Naive thymus-derived CD4-positive, alpha-beta T cell (primary cell): ENCODE measurements around the gene TBX15. TPM values are rescaled to one million over a fixed set of nuclear protein-coding genes. Genes with fewer than 3 reads are reported as not detected.

Experiments
- ATAC-seq: fragments of 150-1000 bp; cut with Tn5 transposase; 2 replicates; pipeline ENCODE4 v1.10.0; 2021; ENCODE audit warnings: mild to moderate bottlenecking, moderate library complexity
- CTCF ChIA-PET: fragments of 350-600 bp; sonication (Branson Sonifier 250); formaldehyde crosslinking; loops from one replicate; lab custom pipeline; 2021; ENCODE audit warnings: antibody characterized with exemption; lab: Charles Lee
- POLR2A ChIA-PET: fragments of 350-600 bp; sonication (Branson Sonifier 250); formaldehyde crosslinking; loops from one replicate; lab custom pipeline; 2021; ENCODE audit warnings: antibody characterized with exemption, inconsistent platforms; lab: Charles Lee
- DNase-seq, 9 donors: peaks; one replicate each; pipeline versions ENCODE4 v3.0.0 to v3.0.0-alpha.2; 2020 to 2022; ENCODE audit warnings: mixed read lengths in 1 of 9
- H3K27ac ChIP-seq: one replicate; pipeline ENCODE4 v1.7.0; 2013; ENCODE audit warnings: mild to moderate bottlenecking, low read depth, low read length, moderate library complexity
- H3K27me3 ChIP-seq, 2 donors: one replicate each; pipeline ENCODE4 v1.7.0; 2013; ENCODE audit warnings: low read length in 2 of 2, mild to moderate bottlenecking in 2 of 2, moderate library complexity in 2 of 2; ENCODE audit not compliant: control insufficient read depth in 2 of 2, insufficient read depth in 2 of 2
- H3K36me3 ChIP-seq, 3 experiments: 1 replicate in 2 of 3; 2 replicates in 1 of 3; pipeline ENCODE4 v1.7.0; 2013; ENCODE audit warnings: low read length in 3 of 3, mild to moderate bottlenecking in 3 of 3, moderate library complexity in 1 of 3; ENCODE audit not compliant: insufficient read depth in 3 of 3, control insufficient read depth in 2 of 3
- H3K4me1 ChIP-seq, 2 donors: one replicate each; pipeline ENCODE4 v1.7.0; 2013; ENCODE audit warnings: low read length in 2 of 2, mild to moderate bottlenecking in 2 of 2, moderate library complexity in 1 of 2; ENCODE audit not compliant: control insufficient read depth in 2 of 2, insufficient read depth in 2 of 2
- H3K4me3 ChIP-seq: 2 replicates; pipeline ENCODE4 v1.7.0; 2013; ENCODE audit warnings: mild to moderate bottlenecking, low read length
- H3K9me3 ChIP-seq, 3 experiments: 1 replicate in 2 of 3; 2 replicates in 1 of 3; pipeline ENCODE4 v1.7.0; 2013; ENCODE audit warnings: low read length in 3 of 3; ENCODE audit not compliant: control insufficient read depth in 2 of 3
- H3K27ac Mint-ChIP-seq, 9 donors: one replicate each; pipeline ENCODE4 v1.8.0; 2020 to 2022; ENCODE audit warnings: mixed read lengths in 9 of 9, mild to moderate bottlenecking in 8 of 9, moderate library complexity in 5 of 9, inconsistent platforms in 2 of 9
- H3K27me3 Mint-ChIP-seq, 5 donors: one replicate each; pipeline ENCODE4 v1.8.0; 2021 to 2022; ENCODE audit warnings: mixed read lengths in 5 of 5, mild to moderate bottlenecking in 1 of 5
- H3K36me3 Mint-ChIP-seq, 5 donors: one replicate each; pipeline ENCODE4 v1.8.0; 2020 to 2022; ENCODE audit warnings: mixed read lengths in 5 of 5, mild to moderate bottlenecking in 3 of 5, inconsistent platforms in 1 of 5
- H3K4me1 Mint-ChIP-seq, 7 donors: one replicate each; pipeline ENCODE4 v1.8.0; 2020 to 2022; ENCODE audit warnings: mixed read lengths in 7 of 7, mild to moderate bottlenecking in 3 of 7, inconsistent platforms in 1 of 7
- H3K4me3 Mint-ChIP-seq, 10 donors: one replicate each; pipeline ENCODE4 v1.8.0; 2020 to 2022; ENCODE audit warnings: mild to moderate bottlenecking in 10 of 10, mixed read lengths in 10 of 10, moderate library complexity in 6 of 10, inconsistent platforms in 2 of 10
- H3K9me3 Mint-ChIP-seq, 11 donors: one replicate each; pipeline ENCODE4 v1.8.0; 2020 to 2022; ENCODE audit warnings: mixed read lengths in 11 of 11, mild to moderate bottlenecking in 4 of 11, inconsistent platforms in 1 of 11, moderate library complexity in 1 of 11
- intact Hi-C, 2 donors: fragments of 100-400 bp; cut with micrococcal nuclease; formaldehyde crosslinking; loops; one replicate each; pipeline ENCODE4 v1.15.1; 2023
- polyA plus RNA-seq, 2 donors: library from polyadenylated mRNA; unstranded; fragments of 300-500 nt; fragmentation: Illumina TruSeq; gene quantifications; one replicate each; pipeline ENCODE4 v1.2.3, GENCODE V29; 2021
- total RNA-seq, 6 experiments: library from RNA in 5 of 6; stranded (reverse) in 5 of 6; gene quantifications; 1 replicate in 5 of 6; 2 replicates in 1 of 6; pipeline ENCODE4 v1.2.3 and lab custom pipeline; 2021 to 2026

Gene TBX15
- total and polyA plus RNA-seq, 7 experiments from 2014 or later, result not detected

DNA sequence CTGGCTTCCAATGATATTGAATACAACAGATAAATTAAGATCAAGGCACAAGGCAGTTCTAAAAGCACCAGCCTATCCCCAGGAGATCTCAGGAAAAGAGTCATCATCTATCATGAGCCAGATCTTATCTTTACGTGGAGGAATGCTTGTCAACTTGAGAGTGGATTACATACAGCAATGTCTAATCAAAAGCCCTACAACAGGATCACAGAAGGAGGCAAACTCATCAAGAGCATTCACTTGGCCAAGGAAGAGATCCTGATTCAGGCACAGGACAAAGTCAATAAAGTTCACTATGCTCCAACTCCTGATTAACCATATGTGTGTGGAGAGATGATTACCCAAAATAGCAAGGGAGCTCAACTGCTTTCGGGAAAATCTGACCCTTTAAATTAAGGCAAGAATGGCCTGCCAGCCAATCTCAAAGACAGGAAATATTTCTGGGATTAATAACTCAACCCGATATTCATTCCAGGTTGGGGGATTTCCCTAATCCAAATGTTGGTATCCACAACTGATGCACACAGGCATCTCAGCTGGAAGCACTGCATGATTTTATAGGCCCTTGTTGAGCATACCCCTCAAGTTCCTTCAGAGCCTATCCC lies 33.7 kb downstream of the TBX15 start:
- Mint-ChIP-seq H3K27me3 (peaks cover 0 to 18% (median 8%) of the 10 kb centered on the region in 5 donors), H3K27ac (no peak overlapping the region), H3K4me3 (no peak overlapping the region), H3K9me3 (peaks cover 0 to 17% (median 4%) of the 10 kb centered on the region in 11 donors), H3K4me1 (no peaks in the 10 kb centered on the region), H3K36me3 (peaks cover 0 to 3% (median 0%) of the 10 kb centered on the region in 5 donors)
- no peak overlapping the region for H3K4me3 ChIP-seq
- ATAC-seq, result no peak
- no peaks in the 10 kb centered on the region for H3K9me3 ChIP-seq
- H3K27me3 ChIP-seq, result no peaks in the 10 kb centered on the region
- ChIA-PET CTCF (no interaction called here), POLR2A (no interaction called here)
- H3K27ac ChIP-seq, result no peak overlapping the region
- no peak for DNase-seq
- no peaks in the 10 kb centered on the region for H3K4me1 ChIP-seq
- intact Hi-C loops, result no loop called here
- H3K36me3 ChIP-seq, result no peaks in the 10 kb centered on the region

- no peak for DNase-seq
- H3K4me1 ChIP-seq, result no peaks in the 10 kb centered on the region
- CTCF ChIA-PET, result no interaction called here
- Mint-ChIP-seq H3K4me3 (no peak overlapping the region), H3K9me3 (peaks cover 0 to 15% (median 4%) of the 10 kb centered on the region in 11 donors), H3K27ac (no peak overlapping the region), H3K36me3 (no peaks in the 10 kb centered on the region), H3K4me1 (no peaks in the 10 kb centered on the region), H3K27me3 (peaks cover 0 to 27% (median 7%) of the 10 kb centered on the region in 5 donors)
- no peak for ATAC-seq
- H3K27me3 ChIP-seq, result no peaks in the 10 kb centered on the region
- H3K9me3 ChIP-seq, result no peaks in the 10 kb centered on the region
- no peaks in the 10 kb centered on the region for H3K36me3 ChIP-seq
- H3K27ac ChIP-seq, result no peak overlapping the region
- POLR2A ChIA-PET, result no interaction called here
- no peak overlapping the region for H3K4me3 ChIP-seq
- intact Hi-C loops, result no loop called here
Observed at GRCh38 chr1:118951270-118951936, 36.7 kb downstream of the TBX15 start.

GRCh38 chr1:118949315-118949714 lies 38.8 kb downstream of the TBX15 start:
- Histone ChIP-seq H3K9me3 (no peaks in the 10 kb centered on the region), H3K4me1 (no peaks in the 10 kb centered on the region), H3K27me3 (no peaks in the 10 kb centered on the region), H3K27ac (no peak overlapping the region), H3K36me3 (no peaks in the 10 kb centered on the region), H3K4me3 (no peak overlapping the region)
- ATAC-seq (no peak), DNase-seq (no peak)
- intact Hi-C loops, result no loop called here
- POLR2A ChIA-PET, result no interaction called here
- H3K36me3 Mint-ChIP-seq, result no peaks in the 10 kb centered on the region
- peaks cover 0 to 18% (median 1%) of the 10 kb centered on the region in 11 donors for H3K9me3 Mint-ChIP-seq
- CTCF ChIA-PET, result no interaction called here
- H3K4me1 Mint-ChIP-seq, result no peaks in the 10 kb centered on the region
- H3K27me3 Mint-ChIP-seq, result peaks cover 0 to 27% (median 7%) of the 10 kb centered on the region in 5 donors
- no peak overlapping the region for H3K4me3 Mint-ChIP-seq
- H3K27ac Mint-ChIP-seq, result no peak overlapping the region

- H3K27me3 Mint-ChIP-seq, result peaks cover 0 to 23% (median 7%) of the 10 kb centered on the region in 5 donors
- H3K4me3 ChIP-seq, result no peak overlapping the region
- H3K9me3 Mint-ChIP-seq, result peaks cover 0 to 18% (median 1%) of the 10 kb centered on the region in 11 donors
- POLR2A ChIA-PET, result no interaction called here
- H3K36me3 ChIP-seq, result no peaks in the 10 kb centered on the region
- H3K36me3 Mint-ChIP-seq, result no peaks in the 10 kb centered on the region
- H3K27ac ChIP-seq, result no peak overlapping the region
- no peak for ATAC-seq
- no peaks in the 10 kb centered on the region for H3K4me1 ChIP-seq
- CTCF ChIA-PET, result no interaction called here
- H3K27me3 ChIP-seq, result no peaks in the 10 kb centered on the region
- no peaks in the 10 kb centered on the region for H3K9me3 ChIP-seq
- intact Hi-C loops, result no loop called here
- DNase-seq, result no peak
- H3K27ac Mint-ChIP-seq, result no peak overlapping the region
- no peak overlapping the region for H3K4me3 Mint-ChIP-seq
- no peaks in the 10 kb centered on the region for H3K4me1 Mint-ChIP-seq
Observed at GRCh38 chr1:118948846-118949245, 39.3 kb downstream of the TBX15 start.

GRCh38 chr1:118948351-118948750 lies 39.8 kb downstream of the TBX15 start:
- intact Hi-C loops, result no loop called here
- ChIA-PET POLR2A (no interaction called here), CTCF (no interaction called here)
- H3K4me1 ChIP-seq, result no peaks in the 10 kb centered on the region
- H3K27me3 ChIP-seq, result no peaks in the 10 kb centered on the region
- Mint-ChIP-seq H3K9me3 (peaks cover 0 to 18% (median 1%) of the 10 kb centered on the region in 11 donors), H3K27ac (no peak overlapping the region), H3K4me3 (no peak overlapping the region), H3K36me3 (no peaks in the 10 kb centered on the region), H3K27me3 (peaks cover 0 to 22% (median 7%) of the 10 kb centered on the region in 5 donors), H3K4me1 (no peaks in the 10 kb centered on the region)
- DNase-seq, result no peak
- H3K4me3 ChIP-seq, result no peak overlapping the region
- no peaks in the 10 kb centered on the region for H3K36me3 ChIP-seq
- no peak overlapping the region for H3K27ac ChIP-seq
- no peaks in the 10 kb centered on the region for H3K9me3 ChIP-seq
- no peak for ATAC-seq

DNA sequence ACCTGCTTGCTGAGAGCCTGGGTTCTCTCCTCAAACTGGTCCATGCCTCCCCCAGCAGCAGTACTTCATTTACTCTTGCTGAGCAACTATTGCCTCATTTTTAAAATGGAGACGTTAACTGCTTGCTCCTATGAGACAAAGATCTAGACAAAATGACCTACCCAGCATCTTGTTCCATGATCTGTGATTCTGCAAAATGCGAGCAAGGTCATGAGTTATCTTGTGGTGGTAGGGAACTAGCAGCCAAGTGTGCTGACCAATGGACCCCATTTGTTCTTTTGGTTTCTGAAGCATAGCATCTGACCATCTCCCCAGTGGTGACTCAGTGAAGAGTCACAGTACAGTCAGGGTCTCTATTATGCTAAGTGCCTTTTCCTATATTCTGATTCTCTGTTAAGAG lies 40.4 kb downstream of the TBX15 start:
- H3K4me1 ChIP-seq, result no peaks in the 10 kb centered on the region
- peaks cover 0 to 22% (median 7%) of the 10 kb centered on the region in 5 donors for H3K27me3 Mint-ChIP-seq
- no peaks in the 10 kb centered on the region for H3K4me1 Mint-ChIP-seq
- H3K36me3 Mint-ChIP-seq, result no peaks in the 10 kb centered on the region
- H3K9me3 Mint-ChIP-seq, result peaks cover 0 to 18% (median 1%) of the 10 kb centered on the region in 11 donors
- ChIA-PET CTCF (no interaction called here), POLR2A (no interaction called here)
- H3K27me3 ChIP-seq, result no peaks in the 10 kb centered on the region
- H3K36me3 ChIP-seq, result no peaks in the 10 kb centered on the region
- H3K27ac Mint-ChIP-seq, result no peak overlapping the region
- no peak for DNase-seq
- intact Hi-C loops, result no loop called here
- no peak overlapping the region for H3K27ac ChIP-seq
- no peaks in the 10 kb centered on the region for H3K9me3 ChIP-seq
- ATAC-seq, result no peak
- H3K4me3 ChIP-seq, result no peak overlapping the region
- no peak overlapping the region for H3K4me3 Mint-ChIP-seq
